Ectodermal cell (in vitro differentiated cells): Measurements from ENCODE around the gene ICA1.

Source experiments
- H3K27ac ChIP-seq: 2 replicates; pipeline ENCODE4 v1.7.0; 2013; ENCODE audit warnings: mild to moderate bottlenecking, low read depth, low read length; ENCODE audit not compliant: insufficient read depth, poor library complexity, severe bottlenecking
- H3K27me3 ChIP-seq: 2 replicates; pipeline ENCODE4 v1.7.0; 2013; ENCODE audit warnings: mild to moderate bottlenecking, low read length; ENCODE audit not compliant: insufficient read depth, control insufficient read depth, poor library complexity, severe bottlenecking
- H3K36me3 ChIP-seq: one replicate; pipeline ENCODE4 v1.7.0; 2013; ENCODE audit warnings: low read length; ENCODE audit not compliant: control insufficient read depth, insufficient read depth
- H3K4me1 ChIP-seq: one replicate; pipeline ENCODE4 v1.7.0; 2013; ENCODE audit warnings: low read length; ENCODE audit not compliant: control insufficient read depth, insufficient read depth
- H3K4me3 ChIP-seq: 2 replicates; pipeline ENCODE4 v1.7.0; 2013; ENCODE audit warnings: low read depth, low read length, control low read depth; ENCODE audit not compliant: insufficient read depth
- H3K9me3 ChIP-seq: 2 replicates; pipeline ENCODE4 v1.7.0; 2013; ENCODE audit warnings: mild to moderate bottlenecking, low read length, moderate library complexity; ENCODE audit not compliant: control insufficient read depth
- WGBS, 2 experiments: methylation state at CpG; one replicate each; pipeline ENCODE4 v1.1.7; 2013; ENCODE audit warnings: missing lambda C conversion rate in 2 of 2; 5-methylcytosine and 5-hydroxymethylcytosine counted together

The ICA1 gene

DNA sequence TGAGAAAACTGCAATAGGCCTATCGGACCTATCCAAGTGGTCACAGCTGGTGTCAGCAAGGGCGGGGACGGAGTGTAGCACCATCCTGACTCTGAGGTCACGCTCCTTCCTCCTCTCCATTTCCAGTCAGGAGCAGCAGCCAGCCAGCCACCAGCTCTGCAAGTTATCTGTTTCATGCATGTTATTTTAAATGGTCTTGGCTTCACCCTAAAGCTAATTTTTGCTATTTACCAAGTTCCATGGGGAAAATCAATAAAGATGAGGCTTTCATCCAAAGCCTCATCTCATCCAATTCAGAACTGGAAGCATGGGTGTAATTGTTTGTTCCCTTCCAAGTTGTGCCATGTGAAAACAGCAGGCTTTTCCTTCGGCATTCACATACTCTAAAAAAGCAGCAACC lies 49.3 kb downstream of the ICA1 start:
- H3K4me1 ChIP-seq, result peaks cover 3% of the 10 kb centered on the region
- 87 to 90% methylated on average over 5 of the region's 5 CpGs for WGBS, 2 experiments
- H3K4me3 ChIP-seq, result no peak overlapping the region
- H3K27me3 ChIP-seq, result no peaks in the 10 kb centered on the region
- H3K27ac ChIP-seq, result no peak overlapping the region
- no peaks in the 10 kb centered on the region for H3K9me3 ChIP-seq
- no peaks in the 10 kb centered on the region for H3K36me3 ChIP-seq

DNA sequence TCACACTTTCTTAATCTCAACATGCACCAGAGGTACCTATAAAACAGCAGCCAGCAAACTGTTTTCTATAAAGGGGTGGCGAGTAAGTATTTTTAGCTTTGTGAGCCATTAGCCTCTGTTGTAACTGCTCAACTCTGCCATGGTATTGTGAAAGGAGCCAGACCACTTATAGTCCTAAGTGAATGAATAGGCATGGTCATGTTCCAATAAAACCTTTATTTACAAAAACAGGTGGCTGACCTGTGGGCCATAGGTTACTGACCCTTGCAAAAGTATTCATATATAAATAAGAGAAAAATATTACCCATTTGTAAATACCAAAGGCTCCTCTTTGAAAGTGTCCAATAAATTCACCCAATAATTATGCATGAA lies 50.3 kb downstream of the ICA1 start:
- Histone ChIP-seq H3K27me3 (no peaks in the 10 kb centered on the region), H3K4me1 (peaks cover 3% of the 10 kb centered on the region), H3K9me3 (no peaks in the 10 kb centered on the region), H3K36me3 (no peaks in the 10 kb centered on the region), H3K27ac (no peak overlapping the region), H3K4me3 (no peak overlapping the region)
- 93 to 100% methylated on average over 1 of the region's 1 CpG for WGBS, 2 experiments

DNA sequence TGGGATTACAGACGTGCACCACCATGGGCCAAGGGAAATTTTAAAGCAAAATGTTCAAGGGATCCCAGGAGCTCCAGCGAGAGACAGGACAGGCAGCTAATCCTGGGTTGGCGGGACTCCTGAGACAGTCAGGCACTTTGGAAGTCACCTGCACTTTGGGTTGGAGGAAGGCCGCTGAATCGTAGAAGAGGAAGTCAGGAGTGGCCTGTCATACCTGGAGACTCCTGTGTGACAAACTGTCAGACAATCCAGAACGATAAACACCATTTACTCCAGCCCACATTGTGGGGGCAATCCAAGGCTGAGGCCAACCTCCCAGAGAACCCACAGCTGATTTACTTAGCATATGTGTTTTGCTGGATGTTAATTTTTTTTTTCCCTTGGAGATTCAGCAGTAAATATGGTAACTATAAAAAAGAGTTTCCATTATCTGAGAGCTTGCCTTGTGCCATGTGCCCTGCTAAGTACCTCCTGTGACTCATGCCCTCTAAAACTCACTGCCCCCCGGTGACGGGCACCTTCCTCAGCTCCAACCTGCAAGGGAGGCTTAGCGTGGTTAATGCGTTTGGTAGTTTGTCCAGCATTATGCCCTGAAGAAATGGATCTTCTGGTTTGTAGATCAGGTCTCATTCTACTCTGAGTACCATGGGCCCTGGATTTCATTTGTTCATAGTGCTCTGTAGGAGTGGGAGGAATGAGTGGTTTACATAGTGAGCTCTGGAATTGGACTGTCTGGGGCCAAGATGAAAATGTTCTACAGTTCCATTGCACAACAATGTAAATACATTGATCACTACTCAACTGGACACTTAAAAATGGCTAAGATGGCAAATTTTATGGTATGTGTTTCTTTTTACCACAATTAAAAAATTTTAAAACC lies 50.9 kb downstream of the ICA1 start:
- 89% methylated on average over 10 of the region's 10 CpGs for WGBS, 2 experiments
- Histone ChIP-seq H3K4me1 (peaks cover 3% of the 10 kb centered on the region), H3K36me3 (no peaks in the 10 kb centered on the region), H3K27ac (no peak overlapping the region), H3K4me3 (no peak overlapping the region), H3K27me3 (no peaks in the 10 kb centered on the region), H3K9me3 (no peaks in the 10 kb centered on the region)

DNA sequence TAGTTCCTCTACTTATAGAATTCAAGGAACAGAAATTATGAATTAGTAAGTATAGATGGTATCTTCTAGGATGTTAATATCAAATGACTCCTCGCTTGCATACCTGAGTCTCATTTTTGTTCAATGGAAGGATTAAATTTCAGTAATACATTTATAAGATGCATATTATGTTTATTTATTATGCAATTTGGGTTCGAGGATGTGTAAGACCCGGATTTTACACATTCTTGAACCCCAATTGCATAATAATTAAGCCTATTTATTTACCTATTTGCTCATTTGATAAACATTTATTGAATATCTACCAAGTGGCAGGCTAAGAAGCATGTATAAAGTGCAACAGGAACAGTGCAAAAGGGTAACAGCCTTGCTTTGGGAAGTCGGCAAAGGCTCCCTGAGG lies 52.6 kb downstream of the ICA1 start:
- Histone ChIP-seq H3K4me3 (no peak overlapping the region), H3K36me3 (no peaks in the 10 kb centered on the region), H3K27me3 (no peaks in the 10 kb centered on the region), H3K4me1 (peaks cover 3% of the 10 kb centered on the region), H3K27ac (no peak overlapping the region), H3K9me3 (no peaks in the 10 kb centered on the region)
- 50 to 85% methylated on average over 1 to 2 of the region's 4 CpGs for WGBS, 2 experiments

DNA sequence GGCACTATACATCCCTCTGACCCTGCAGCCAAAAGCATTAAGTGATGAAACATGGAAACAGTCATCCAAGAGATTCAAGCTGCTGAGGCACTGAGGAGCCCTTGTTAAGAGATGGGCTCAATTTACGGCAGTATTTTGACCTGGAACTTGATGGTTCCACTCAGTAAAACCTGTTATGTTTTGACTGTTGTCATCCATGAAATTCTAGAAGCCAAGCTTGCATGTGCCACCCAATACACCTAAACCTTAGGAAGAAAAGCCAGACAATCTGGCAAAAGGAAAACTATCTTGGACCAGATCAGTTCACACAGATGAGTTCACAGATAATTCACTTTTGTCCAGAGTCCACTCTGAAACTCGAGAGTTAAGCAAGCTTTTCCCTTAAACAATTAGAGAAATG lies 53.2 kb downstream of the ICA1 start:
- H3K9me3 ChIP-seq, result no peaks in the 10 kb centered on the region
- 92 to 95% methylated on average over 2 of the region's 2 CpGs for WGBS, 2 experiments
- no peak overlapping the region for H3K27ac ChIP-seq
- peaks cover 3% of the 10 kb centered on the region for H3K4me1 ChIP-seq
- H3K4me3 ChIP-seq, result no peak overlapping the region
- no peaks in the 10 kb centered on the region for H3K36me3 ChIP-seq
- H3K27me3 ChIP-seq, result no peaks in the 10 kb centered on the region

DNA sequence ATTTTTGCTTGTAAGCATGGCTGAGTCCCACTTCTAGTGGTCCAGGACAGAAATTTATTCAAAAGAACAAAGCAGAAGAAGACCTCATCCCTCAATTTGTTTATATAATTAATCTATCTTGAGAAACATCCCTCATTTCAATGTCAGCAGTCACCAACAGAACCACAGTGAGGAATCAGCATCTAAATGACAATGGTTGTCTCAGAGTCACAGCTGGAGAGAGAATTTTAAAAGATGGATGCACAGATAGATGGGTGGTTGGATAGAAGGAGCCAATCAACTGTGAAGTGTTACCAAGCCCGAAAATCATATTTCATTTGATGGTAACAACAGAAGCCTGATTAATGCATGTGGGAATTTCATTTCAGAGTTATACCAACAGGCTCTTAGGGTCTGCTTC lies 55.0 kb downstream of the ICA1 start:
- Histone ChIP-seq H3K27ac (no peak overlapping the region), H3K27me3 (no peaks in the 10 kb centered on the region), H3K36me3 (no peaks in the 10 kb centered on the region), H3K9me3 (no peaks in the 10 kb centered on the region), H3K4me3 (no peak overlapping the region), H3K4me1 (peaks cover 3% of the 10 kb centered on the region)
- 82 to 83% methylated on average over 1 of the region's 1 CpG for WGBS, 2 experiments

DNA sequence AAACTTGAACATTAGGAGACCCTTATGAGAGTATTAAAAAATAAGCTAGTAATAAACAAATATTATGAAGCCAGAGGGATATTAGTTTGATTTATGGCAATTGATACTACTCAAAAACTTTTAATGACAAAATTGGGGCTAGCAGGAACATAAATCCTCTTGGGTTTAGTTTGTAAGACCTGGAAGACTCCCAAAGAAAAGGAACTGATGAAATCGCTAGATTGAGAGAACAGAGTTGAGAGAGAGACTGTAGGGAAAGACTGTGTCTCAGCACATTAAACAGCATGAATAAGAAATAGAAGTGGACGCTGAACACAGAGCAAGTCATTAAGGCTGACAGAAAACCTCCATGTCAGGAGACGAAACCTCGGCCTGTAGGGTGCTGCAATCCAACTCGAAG lies 56.4 kb downstream of the ICA1 start:
- Histone ChIP-seq H3K36me3 (no peaks in the 10 kb centered on the region), H3K27me3 (no peaks in the 10 kb centered on the region), H3K27ac (no peak overlapping the region), H3K9me3 (no peaks in the 10 kb centered on the region), H3K4me3 (no peak overlapping the region), H3K4me1 (peaks cover 3% of the 10 kb centered on the region)
- WGBS, 2 experiments, result 90 to 93% methylated on average over 5 of the region's 5 CpGs

DNA sequence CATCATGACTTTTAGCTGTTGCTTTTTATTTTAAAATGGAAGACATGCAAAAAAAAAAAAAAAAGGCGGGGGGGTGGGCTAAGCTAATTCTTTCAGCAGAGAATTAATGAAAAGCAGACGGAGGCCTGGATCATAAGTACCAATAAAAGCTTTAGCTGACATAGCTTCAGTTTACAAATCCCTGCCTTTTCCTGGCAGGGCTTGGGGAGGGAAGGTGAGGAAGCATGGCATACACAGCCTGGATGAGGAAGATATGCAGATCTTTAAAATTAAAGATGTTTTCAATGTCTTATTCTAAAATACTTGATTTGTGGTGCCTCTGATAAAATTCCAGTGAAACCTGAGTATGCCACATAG lies 57.0 kb downstream of the ICA1 start:
- 100% methylated on average over 2 of the region's 2 CpGs for WGBS, 2 experiments
- H3K27ac ChIP-seq, result no peak overlapping the region

DNA sequence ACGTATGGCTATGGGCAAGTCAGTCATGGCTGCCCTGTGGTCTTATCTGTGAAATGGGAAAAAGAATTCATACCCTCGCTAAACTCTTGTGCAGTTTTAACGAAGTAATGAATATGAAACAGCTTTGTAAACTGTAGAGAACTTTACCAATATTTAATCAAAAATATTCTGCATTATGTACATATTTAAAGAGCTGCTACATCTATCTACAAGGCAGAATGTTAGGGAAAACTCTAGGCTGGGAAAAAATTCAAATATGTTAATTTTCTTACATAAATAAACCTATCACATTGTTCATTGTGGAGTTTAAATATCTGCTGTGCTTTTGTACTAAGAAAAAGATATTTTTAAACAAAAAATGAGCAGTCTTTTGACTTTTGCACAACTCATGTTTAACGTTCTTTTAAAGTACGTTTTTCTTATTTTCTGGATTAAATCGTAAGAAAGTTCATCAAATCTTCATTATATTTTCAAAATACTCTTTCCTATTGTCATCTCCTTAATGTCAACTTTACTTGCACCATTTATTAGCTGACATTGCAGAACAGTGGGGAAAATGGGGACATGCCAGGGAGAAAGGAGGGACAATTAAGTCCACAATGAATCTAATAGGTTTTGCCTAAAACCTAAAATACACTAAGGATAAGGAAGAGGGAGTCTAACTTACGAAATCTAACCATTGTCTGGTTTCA lies 57.5 kb downstream of the ICA1 start:
- no peak overlapping the region for H3K4me3 ChIP-seq
- no peaks in the 10 kb centered on the region for H3K36me3 ChIP-seq
- H3K4me1 ChIP-seq, result no peaks in the 10 kb centered on the region
- WGBS, 2 experiments, result 97 to 98% methylated on average over 4 to 5 of the region's 7 CpGs
- H3K9me3 ChIP-seq, result no peaks in the 10 kb centered on the region
- no peaks in the 10 kb centered on the region for H3K27me3 ChIP-seq
- H3K27ac ChIP-seq, result no peak overlapping the region

More for the DNA sequence above, 57.0 kb downstream of the ICA1 start:
- no peaks in the 10 kb centered on the region for H3K4me1 ChIP-seq
- no peak overlapping the region for H3K4me3 ChIP-seq
- H3K27me3 ChIP-seq, result no peaks in the 10 kb centered on the region
- no peaks in the 10 kb centered on the region for H3K36me3 ChIP-seq
- no peaks in the 10 kb centered on the region for H3K9me3 ChIP-seq

DNA sequence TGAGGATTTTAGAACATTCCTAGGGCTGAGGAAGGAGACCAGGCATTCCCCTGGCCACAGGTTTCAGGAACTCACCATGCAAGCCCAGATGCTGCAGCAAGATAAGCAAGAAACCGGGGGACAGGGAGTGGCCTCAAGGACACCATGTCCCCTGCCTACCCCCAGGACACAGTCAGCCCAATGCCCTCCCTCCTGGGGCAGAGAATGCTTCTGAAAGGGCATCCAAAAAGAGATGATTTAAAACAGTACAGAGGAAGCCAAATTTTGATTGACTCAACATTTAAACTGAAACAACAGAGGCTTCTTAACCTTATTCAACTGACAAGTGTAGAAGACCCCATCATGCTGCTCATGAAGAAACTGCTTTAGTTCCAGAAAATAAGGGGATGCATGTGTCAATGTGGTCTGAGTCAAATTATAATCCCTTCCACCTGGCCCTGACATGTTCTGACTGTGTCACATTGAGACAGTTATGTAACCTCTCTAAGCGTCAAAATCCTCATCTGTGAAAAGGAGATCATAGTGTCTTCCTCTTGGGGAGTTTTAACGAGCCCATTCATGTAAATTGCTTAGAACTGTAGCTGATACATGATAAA lies 60.0 kb downstream of the ICA1 start:
- Histone ChIP-seq H3K4me1 (no peaks in the 10 kb centered on the region), H3K27me3 (no peaks in the 10 kb centered on the region), H3K4me3 (no peak overlapping the region), H3K9me3 (no peaks in the 10 kb centered on the region), H3K27ac (no peak overlapping the region), H3K36me3 (no peaks in the 10 kb centered on the region)
- 89 to 95% methylated on average over 3 of the region's 3 CpGs for WGBS, 2 experiments
